HG03039 (cell line): ENCODE measurements around the gene KAT7.

Experiments used
- ATAC-seq: cut with Tn5 transposase; IDR thresholded peaks from one replicate; pipeline ENCODE4 v1.9.1; 2021; ENCODE audit warnings: mild to moderate bottlenecking, moderate library complexity; ENCODE audit not compliant: unreplicated experiment

The KAT7 gene

DNA sequence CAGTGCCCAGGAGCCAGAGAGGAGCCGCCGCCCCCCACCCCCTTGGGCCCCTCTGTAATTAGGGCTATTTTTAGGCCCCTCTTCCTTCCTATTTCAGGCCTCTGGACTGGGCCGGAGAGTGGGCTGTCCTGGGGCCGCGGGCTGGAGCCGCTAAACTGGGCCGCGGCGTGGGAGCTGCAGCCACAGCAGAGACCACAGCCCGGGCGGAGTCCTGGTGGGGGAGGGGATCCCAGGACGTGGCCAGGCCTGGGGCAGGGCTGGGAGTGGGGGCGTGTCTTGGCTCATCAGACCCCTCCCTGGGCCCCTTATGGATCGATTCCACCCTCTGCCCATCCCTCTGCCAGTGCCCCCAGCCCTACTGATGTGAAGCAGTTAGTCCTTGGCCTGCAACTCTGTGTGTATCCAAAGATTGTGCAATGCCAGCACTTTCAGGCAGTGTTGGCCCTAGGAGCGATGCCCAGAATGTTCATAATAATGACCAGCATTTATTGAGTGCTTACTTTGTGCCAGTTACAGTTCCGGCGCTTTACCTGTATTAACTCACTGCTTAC, 74.4 kb downstream of the KAT7 start:
- ATAC-seq, result no peak

DNA sequence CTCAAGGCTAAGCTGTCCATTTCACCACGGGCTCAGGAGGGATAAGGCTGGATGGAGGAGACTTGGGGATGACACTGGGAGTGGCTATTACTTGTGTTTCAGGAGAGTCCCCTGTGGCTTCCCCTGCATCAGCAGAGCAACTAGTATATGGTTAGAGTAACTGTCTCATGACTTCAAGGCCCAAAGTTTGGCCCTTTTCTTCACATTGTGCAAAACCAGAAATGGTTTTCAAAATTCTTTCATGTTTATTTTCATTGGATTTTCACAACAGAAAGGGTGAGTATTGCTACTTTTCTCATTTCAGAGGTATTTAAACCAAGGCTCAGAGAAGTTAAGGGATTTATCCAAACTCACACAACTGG, 77.5 kb downstream of the KAT7 start:
- ATAC-seq, result no peak

DNA sequence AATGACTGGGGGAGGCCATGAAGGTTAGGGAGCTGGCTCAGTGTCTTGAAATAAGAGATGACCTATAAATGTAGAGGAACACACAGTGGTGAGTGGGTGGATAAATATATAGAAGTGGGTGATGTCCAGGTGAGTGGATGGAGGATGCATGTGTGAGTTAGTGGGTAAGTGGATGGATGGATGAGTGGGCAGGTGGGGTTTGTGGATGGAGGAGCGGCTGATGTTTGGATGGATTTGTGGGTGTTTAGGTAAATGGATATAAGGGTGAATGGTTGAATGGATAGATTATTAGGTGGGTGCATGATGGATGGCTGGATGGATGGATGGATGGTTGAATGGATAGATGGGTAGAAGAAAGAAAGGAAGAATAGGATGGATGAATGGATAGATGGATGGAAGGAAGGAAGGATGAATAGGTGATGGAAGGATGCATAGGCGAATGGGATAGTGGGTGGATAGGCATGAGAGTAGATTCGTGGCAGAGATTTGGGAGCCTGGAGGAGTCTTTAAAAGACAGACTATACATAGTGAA, 78.5 kb downstream of the KAT7 start:
- no peak for ATAC-seq

DNA sequence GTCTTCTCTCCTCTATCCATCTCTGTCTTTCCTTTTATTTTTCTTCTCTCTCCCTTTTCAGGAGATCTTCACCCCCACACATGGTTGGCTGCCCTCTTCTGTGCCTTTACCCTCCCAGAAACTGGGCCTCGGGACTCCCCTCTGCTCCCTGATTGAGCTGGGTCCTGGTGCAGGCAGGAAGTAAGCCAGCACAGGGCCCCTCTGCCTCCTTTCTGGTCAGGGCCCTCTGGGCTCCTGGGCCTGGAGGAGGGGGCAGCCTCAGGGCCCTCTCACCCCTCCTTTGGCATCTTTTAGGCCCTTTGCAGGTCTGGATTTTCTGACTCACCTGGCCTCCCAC, 80.5 kb downstream of the KAT7 start:
- ATAC-seq, result no peak

DNA sequence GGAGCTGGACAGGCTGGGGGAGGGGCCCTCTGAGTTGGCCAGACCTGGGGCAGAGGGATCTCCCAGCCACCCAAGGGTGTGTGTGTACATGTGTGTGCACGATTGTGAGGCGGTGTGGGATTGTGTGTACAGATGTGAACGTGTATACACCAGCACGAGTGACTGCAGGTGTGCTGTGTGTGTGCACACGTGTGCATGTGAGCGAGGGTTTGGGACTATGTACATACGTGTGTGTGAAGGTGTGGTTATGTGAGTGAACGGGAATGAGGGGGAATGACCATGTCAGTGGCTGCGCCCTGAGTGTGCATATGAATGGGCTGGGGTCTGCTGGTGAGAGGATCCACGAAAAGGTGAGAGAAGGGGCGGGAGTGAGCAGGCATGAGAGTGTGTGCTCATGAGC, 81.8 kb downstream of the KAT7 start:
- ATAC-seq, result no peak

DNA sequence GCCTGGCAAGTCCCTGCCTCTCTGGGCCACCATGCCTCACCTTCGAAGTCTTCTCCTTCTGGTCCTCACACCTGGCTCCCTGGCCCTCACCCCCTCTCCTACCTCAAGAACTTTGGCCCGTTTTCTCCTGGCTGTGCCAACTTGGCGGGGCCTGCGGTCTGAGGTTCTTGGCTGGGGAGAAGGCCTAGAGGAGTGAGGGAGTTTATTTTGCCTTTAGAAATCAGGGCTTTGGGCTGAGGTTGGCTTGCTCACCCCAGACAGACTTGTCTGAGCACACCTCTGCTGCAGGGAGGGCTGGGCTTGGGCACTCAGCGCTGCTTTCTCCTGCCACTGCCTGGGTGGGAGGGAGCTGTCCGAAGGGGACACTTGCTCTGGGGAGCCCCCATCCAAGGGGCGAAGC, 82.7 kb downstream of the KAT7 start:
- ATAC-seq, result no peak

DNA sequence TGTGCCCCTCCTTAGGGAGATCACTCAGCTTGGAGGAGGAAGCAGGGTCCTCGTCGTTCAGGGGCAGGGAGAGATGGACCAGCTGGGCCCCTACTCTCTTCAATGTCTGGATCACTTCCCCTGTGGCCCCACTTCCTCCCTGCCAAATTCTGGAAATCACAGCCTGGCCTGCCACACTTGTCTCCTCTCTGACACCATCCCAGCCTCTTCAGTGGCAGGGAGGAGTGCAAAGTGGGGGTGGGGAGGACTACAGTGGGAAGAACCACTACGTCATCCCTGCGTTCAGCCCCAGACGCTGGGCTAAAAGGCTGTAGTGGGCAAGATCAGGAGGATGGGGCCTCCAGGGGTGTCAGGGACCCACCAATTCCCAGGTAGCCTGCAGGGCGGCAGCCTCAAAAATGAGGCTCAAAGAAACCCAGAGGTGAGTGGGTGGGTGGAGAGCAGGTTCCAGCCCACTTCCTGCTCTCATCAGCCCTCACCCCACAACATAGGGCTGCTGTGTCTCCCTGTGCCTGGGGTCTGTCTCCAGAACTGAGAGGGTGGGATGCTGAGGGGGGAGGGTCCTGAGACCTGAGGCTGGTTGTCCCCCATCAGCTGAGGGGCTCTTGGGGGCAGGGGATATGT, 84.4 kb downstream of the KAT7 start:
- ATAC-seq, result no peak

DNA sequence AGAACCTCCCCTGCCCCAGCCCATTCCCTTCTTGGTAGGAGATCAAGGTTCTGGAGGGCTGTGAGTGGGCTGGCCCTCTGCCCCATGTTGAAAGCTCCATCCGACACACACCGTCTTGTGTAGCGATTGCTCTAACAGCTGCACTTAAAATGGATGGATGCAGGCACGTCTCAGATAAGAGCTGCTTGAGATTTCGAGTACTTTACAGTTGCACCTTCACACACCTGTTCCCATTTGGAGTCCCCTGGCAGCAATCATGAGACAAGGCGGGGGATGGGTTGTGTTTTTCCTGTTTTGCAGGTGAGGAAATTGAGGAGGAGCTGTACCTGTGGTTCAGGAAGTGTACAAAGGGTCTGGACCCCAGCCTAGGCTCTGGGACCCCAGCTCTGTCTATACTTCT, 85.0 kb downstream of the KAT7 start:
- no peak for ATAC-seq

DNA sequence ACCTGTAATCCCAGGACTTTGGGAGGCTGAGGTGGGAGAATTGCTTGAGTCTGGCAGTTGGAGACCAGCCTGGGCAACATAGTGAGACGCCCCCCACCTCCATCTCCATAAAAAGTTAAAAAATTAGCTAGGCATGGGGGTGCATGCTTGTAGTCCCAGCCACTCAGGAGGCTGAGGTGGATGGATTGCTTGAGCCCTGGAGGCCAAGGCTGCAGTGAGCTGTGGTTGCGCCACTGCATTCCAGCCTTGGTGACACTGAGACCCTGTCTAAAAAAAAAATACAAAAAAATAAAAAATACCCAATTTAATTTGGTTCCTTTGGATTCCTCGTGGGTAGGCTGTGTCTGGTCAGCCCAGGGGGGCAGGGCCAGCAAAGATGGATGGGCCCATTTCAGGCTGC, 85.4 kb downstream of the KAT7 start:
- ATAC-seq, result no peak

DNA sequence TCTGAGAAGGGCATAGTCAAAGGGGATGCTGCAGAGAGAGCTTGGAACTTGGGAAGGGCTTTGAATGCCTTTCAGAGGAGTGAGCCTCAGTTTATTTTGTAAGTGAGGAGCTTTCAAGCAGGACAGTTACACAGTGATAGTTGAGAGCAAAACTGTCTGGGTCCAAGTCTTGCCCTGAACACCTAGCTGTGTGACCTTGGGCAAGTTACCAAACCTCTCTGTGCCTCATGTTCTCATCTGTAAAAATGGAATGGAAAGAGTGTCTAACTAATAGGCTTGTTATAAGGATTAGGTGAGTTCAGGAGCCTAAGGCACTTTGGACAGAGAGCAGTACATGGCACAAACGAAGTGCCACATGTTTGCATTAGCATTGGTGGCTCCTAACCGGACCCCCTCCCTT, 86.4 kb downstream of the KAT7 start:
- ATAC-seq, result no peak

DNA sequence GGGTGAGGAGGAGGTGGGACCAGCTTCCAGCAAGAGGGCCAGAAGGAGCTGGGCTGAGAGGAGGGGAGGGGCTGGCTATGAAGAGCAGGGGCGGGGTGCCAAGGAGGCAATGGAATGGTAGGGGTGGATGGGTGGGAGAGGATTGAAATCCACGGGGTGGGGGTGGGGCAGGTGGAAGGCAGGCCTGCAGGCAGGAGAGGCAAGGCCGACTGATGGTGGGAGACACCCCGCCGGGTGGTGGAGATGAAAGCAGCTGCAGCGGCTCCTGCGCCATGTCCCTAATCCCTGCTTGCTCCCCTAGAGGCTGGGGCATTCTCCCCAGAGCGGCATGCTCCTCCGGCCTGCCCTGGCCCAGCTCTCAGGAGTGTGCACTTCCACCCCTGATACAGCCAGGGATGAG, 87.2 kb downstream of the KAT7 start:
- no peak for ATAC-seq

DNA sequence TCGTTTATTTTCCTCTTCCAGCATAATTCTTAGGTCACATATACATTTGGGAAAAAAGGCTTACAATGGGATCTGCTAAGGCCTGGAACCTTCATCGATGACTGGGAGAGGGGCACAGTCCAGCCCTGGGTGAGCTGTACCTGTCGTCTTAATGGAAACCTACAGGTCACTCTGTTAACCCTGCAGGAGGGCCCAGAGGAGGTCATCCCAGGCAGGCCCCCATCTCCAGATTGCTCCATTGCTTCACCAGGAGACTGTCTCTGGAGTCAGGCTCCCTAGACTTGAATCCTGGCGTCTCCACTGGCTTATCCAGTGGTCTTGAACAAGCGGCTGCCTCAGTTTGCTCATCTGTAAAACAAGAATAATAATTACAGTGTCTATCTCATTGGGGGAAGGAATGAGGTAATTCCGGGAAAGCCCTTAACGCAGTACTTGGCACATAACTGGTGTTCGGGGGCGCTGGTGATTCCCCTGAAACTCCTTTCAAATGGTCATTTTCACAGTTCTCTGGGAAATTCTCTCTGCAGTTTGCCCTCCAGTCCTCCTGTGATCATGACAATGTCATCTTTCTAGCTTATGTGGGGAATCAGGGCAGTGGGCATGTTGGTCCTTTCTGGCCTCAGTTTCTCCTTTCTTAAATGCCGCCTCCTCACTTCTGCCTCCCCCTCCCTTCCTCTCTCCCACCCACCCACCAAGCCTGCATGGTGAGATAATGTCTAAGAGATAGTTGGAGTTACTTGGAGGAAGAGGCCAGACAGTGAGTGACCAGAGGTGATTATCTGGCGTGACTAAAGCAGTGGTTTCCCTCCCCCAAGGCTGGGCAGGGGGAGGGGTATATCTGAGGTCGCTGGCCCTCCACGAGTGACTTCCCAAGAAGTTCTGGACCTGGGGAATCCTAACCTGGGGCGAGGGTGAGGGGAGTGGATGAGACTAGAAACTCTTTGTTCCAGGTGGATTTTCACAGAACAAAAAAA, 90.7 kb downstream of the KAT7 start:
- ATAC-seq, result no peak

DNA sequence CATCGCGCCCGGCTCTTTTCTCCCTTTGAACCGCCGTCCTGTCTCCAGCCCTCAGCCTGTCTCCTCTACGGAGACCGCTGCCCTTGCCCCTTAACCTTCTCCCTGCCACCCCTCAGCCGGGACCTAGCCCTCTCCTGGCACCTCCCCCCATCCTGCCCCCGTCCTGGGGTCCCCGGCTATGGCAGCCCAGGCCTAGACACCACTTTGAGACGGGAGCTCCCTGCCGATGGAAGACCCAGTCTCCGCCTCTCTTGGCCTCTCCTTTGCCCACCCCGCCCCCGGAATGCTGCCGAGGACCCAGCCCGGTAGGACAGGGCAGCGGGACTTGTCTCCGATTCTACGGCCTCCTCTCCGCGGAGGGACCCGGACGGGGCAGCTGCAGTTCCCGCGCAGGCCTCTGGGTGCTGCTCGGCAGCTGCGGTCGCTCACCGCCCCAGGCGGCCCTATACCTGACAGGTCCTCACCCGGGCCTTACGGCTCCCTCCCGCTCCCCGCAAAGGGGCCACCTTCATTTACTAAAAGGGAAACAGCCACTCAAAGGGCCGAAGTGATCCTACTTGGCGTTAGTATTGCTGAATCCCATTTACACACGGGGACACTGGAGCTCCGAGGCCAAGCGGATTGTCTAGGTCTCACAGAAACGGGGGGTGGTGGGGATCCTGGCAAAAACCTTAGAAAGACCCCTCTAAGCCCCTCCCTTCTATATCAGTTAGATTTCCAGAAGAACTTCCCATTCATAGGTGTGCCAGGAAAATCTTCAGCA, 92.0 kb downstream of the KAT7 start:
- no peak for ATAC-seq

DNA sequence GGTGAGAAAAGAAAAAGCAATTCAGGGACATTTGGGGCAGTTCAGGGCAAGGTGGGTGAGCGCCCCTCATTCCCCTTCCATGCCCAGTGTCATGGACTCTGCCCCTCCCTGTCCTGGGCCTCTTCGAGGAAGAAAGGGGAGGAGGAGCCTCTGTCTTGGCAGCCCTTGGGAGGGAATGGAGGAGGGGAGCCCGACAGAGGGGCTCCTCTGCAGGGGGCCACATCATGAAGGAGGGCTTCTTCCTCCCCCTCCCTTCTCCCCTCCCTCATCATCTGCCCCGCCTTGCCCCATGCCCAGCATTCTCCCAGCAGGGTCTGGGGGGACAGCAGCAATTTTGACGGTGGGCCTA, 92.5 kb downstream of the KAT7 start:
- ATAC-seq, result no peak

DNA sequence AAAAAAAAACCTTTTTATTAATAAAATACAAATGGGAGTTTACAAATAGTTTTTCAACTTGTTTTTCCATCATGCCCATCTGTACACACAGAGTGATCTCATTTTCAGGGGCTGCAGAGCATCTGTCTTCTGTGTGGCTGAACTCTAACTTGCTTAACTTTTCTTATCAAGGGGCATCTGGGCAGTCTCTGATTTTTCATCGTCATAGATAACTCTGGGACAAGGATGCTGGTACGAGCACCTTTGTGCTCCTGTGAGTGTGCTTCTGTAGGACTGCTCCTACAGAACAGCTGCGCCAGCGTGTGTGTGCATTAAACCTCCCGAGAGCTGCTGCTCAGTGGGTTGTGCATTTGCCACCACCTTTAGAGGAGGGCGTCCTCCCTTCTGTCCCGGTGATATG, 94.0 kb downstream of the KAT7 start:
- ATAC-seq, result no peak
